ENCODE results near the gene DNAJC6. TPM values are rescaled to one million over a fixed set of nuclear protein-coding genes. Genes with fewer than 3 reads are reported as not detected.

DNAJC6 gene
- total RNA-seq, 2 donors from 2014 or later: 3.7 TPM

DNA sequence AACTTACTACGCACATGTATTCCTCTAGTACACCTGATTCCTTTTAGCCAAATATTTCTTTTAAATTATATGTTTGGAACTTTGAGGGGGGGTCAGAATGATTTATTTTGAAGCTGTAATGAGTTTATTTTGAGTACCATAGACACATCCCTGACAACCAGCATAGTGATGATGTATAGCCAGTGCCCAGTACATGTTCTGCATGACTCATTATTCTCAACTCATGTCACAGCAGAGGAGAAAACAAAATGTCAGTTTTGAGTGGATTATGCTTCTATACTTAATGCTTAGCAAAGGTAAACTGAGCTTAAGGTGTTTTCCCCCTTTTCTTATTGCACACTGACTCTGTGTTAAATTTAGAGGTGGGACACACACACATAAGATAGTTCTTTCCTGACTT, 88.7 kb downstream of the DNAJC6 start:
- H3K4me1 ChIP-seq (ENCODE audit: control insufficient read depth in 1 of 2, low read depth in 2 of 2): no peaks in the 10 kb centered on the region
- no peak overlapping the region for H3K27ac ChIP-seq
- no peaks in the 10 kb centered on the region for H3K9me3 ChIP-seq
- ATAC-seq (ENCODE audit: insufficient number of reproducible peaks, low FRiP score, low read depth) (no peak), DNase-seq (ENCODE audit: low spot score) (no peak)
- TF ChIP-seq, protein P1, sequence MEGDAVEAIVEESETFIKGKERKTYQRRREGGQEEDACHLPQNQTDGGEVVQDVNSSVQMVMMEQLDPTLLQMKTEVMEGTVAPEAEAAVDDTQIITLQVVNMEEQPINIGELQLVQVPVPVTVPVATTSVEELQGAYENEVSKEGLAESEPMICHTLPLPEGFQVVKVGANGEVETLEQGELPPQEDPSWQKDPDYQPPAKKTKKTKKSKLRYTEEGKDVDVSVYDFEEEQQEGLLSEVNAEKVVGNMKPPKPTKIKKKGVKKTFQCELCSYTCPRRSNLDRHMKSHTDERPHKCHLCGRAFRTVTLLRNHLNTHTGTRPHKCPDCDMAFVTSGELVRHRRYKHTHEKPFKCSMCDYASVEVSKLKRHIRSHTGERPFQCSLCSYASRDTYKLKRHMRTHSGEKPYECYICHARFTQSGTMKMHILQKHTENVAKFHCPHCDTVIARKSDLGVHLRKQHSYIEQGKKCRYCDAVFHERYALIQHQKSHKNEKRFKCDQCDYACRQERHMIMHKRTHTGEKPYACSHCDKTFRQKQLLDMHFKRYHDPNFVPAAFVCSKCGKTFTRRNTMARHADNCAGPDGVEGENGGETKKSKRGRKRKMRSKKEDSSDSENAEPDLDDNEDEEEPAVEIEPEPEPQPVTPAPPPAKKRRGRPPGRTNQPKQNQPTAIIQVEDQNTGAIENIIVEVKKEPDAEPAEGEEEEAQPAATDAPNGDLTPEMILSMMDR (IDR thresholded peaks at IDR 0.05): no peak
- no peaks in the 10 kb centered on the region for H3K27me3 ChIP-seq (replicated peaks; ENCODE audit: insufficient read depth)
- H3K36me3 ChIP-seq: no peaks in the 10 kb centered on the region
- no peak overlapping the region for H3K4me3 ChIP-seq

DNA sequence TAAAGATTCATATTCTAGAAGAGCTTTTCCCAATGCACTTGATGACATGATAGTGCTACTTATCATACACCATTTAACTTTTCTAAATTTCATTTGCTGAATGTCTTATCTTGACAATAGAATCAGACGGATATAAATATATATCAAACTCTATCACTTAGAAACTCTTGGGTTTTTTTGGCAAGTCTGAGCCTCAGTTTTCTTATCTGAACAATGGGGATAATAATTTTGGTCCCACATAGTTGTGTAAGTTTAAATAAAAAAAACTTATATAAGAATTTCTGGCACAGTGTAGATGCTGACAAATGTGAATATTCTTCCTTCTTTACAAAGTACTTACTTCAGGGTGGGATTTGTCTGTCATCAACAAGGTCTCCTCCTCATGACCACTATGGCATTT, 89.7 kb downstream of the DNAJC6 start:
- H3K27ac ChIP-seq: no peak overlapping the region
- H3K4me1 ChIP-seq (ENCODE audit: control insufficient read depth in 1 of 2, low read depth in 2 of 2): no peaks in the 10 kb centered on the region
- no peak for ATAC-seq (ENCODE audit: insufficient number of reproducible peaks, low FRiP score, low read depth)
- no peaks in the 10 kb centered on the region for H3K36me3 ChIP-seq
- DNase-seq (ENCODE audit: low spot score): no peak
- TF ChIP-seq, protein P1 (IDR thresholded peaks at IDR 0.05): no peak
- H3K27me3 ChIP-seq (replicated peaks; ENCODE audit: insufficient read depth): no peaks in the 10 kb centered on the region
- H3K4me3 ChIP-seq: no peak overlapping the region
- H3K9me3 ChIP-seq: no peaks in the 10 kb centered on the region

DNA sequence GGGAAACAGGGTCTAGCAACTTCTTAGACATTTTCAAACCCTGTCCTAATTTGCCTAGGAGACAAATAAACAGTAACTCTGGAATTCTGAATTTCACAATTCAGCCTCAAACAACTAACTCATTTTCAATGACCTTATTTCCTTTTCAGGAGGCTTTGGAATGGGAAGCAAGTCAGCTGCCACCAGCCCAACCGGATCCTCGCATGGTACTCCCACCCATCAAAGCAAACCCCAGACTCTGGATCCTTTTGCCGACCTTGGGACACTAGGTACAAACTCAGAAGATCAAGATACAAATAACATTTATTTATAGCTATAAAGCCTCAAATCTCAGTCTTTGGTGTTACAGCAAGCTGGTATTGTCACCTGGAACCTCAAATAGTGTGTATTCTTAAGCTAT, 92.3 kb downstream of the DNAJC6 start:
- TF ChIP-seq, protein P1 (IDR thresholded peaks at IDR 0.05): no peak
- no peaks in the 10 kb centered on the region for H3K9me3 ChIP-seq
- no peak for DNase-seq (ENCODE audit: low spot score)
- H3K36me3 ChIP-seq: no peaks in the 10 kb centered on the region
- H3K27me3 ChIP-seq (replicated peaks; ENCODE audit: insufficient read depth): no peaks in the 10 kb centered on the region
- no peak overlapping the region for H3K4me3 ChIP-seq
- no peak for ATAC-seq (ENCODE audit: insufficient number of reproducible peaks, low FRiP score, low read depth)
- no peak overlapping the region for H3K27ac ChIP-seq
- H3K4me1 ChIP-seq (ENCODE audit: control insufficient read depth in 1 of 2, low read depth in 2 of 2): no peaks in the 10 kb centered on the region

DNA sequence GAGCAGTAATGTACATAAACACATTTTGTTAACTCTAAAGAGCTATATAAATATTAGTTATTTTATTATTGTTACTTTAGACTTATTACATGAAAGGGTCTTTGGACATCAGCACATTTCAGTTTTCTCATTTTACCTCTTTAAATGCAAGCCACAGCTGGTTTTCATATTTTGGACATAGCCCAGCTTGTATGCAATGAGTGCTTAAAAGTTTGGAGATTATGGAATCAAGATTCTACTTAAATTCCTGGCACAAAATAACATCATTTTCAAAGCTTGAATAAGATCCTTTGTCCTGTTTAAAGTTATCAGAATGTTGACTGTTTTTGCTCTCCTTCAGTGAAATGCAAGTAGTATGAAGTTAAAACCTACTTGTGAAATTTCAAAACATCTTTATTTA, 95.6 kb downstream of the DNAJC6 start:
- no peak overlapping the region for H3K4me3 ChIP-seq
- H3K27me3 ChIP-seq (replicated peaks; ENCODE audit: insufficient read depth): no peaks in the 10 kb centered on the region
- ATAC-seq (ENCODE audit: insufficient number of reproducible peaks, low FRiP score, low read depth): no peak
- no peaks in the 10 kb centered on the region for H3K9me3 ChIP-seq
- no peaks in the 10 kb centered on the region for H3K36me3 ChIP-seq
- TF ChIP-seq, protein P1 (IDR thresholded peaks at IDR 0.05): no peak
- no peak overlapping the region for H3K27ac ChIP-seq
- H3K4me1 ChIP-seq (ENCODE audit: control insufficient read depth in 1 of 2, low read depth in 2 of 2): no peaks in the 10 kb centered on the region
- no peak for DNase-seq (ENCODE audit: low spot score)

DNA sequence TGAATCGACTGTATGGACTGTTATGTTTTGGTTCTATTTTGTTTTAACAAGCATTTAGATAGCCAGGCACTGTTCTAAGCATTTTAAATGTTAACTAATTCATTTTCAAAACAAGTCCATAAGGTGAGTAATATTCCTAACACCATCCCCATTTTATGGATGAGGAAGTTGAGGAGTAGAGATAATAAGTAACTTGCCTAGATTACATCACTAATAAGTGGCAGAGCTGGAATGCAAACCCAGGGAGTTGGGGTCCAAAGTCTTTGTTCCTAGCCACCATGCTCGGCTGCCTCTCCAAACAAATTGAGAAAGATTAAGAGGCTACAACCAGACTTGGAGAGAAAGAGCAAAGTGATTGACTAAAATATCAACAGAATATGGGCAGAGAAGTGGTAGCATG, 98.5 kb downstream of the DNAJC6 start:
- no peak overlapping the region for H3K27ac ChIP-seq
- no peaks in the 10 kb centered on the region for H3K9me3 ChIP-seq
- no peak for ATAC-seq (ENCODE audit: insufficient number of reproducible peaks, low FRiP score, low read depth)
- H3K36me3 ChIP-seq: no peaks in the 10 kb centered on the region
- TF ChIP-seq, protein P1 (IDR thresholded peaks at IDR 0.05): no peak
- no peak overlapping the region for H3K4me3 ChIP-seq
- H3K4me1 ChIP-seq (ENCODE audit: control insufficient read depth in 1 of 2, low read depth in 2 of 2): no peaks in the 10 kb centered on the region
- H3K27me3 ChIP-seq (replicated peaks; ENCODE audit: insufficient read depth): no peaks in the 10 kb centered on the region
- DNase-seq (ENCODE audit: low spot score): no peak

Data from thoracic aorta (tissue), 2 donors.